HG03565 (cell line): ENCODE measurements around the gene PDCL2.
A peak's percentile ranks its signal among the peaks of the same experiment; 100 is the strongest.
"Not testable (repeated sequence)": the region's sequence is repeated elsewhere in the genome, so short reads cannot be mapped to it uniquely, and the experiment has no call there.

Source experiments
- ATAC-seq: cut with Tn5 transposase; IDR thresholded peaks from one replicate; pipeline ENCODE4 v1.9.1; 2021; ENCODE audit warnings: mild to moderate bottlenecking, moderate library complexity; ENCODE audit not compliant: unreplicated experiment

The PDCL2 gene

GRCh38 chr4:55592014-55592413, at the start of gene PDCL2:
PDCL2 (minus strand) TSS chr4:55592245; CDS start chr4:55592109, 136 bp downstream.
- ATAC-seq: no peak

- ATAC-seq: no peak
Measured at GRCh38 chr4:55637272-55637820, 45.3 kb upstream of the PDCL2 start.

- ATAC-seq: no peak
Measured at GRCh38 chr4:55636656-55636999, 44.6 kb upstream of the PDCL2 start.

GRCh38 chr4:55635741-55636655, 44.0 kb upstream of the PDCL2 start, which contains the start of gene NMU:
NMU (minus strand) TSS chr4:55636298; CDS start chr4:55636192, 106 bp downstream.
- peak; percentile 67 for ATAC-seq

GRCh38 chr4:55635282-55635681, 43.2 kb upstream of the PDCL2 start:
- ATAC-seq: no peak

GRCh38 chr4:55634417-55635128, 42.5 kb upstream of the PDCL2 start:
- ATAC-seq: no peak

- no peak for ATAC-seq
Measured at GRCh38 chr4:55633903-55634302, 41.9 kb upstream of the PDCL2 start.

GRCh38 chr4:55625835-55626234, 33.8 kb upstream of the PDCL2 start:
- ATAC-seq: no peak

GRCh38 chr4:55624063-55624462, 32.0 kb upstream of the PDCL2 start:
- ATAC-seq: not testable (repeated sequence)

- no peak for ATAC-seq
Measured at GRCh38 chr4:55618546-55619143, 26.6 kb upstream of the PDCL2 start.

- peak; percentile 96 for ATAC-seq
Measured at GRCh38 chr4:55617587-55618197, 25.6 kb upstream of the PDCL2 start.

GRCh38 chr4:55615008-55615407, 23.0 kb upstream of the PDCL2 start:
- ATAC-seq: no peak

GRCh38 chr4:55613621-55614020, 21.6 kb upstream of the PDCL2 start:
- ATAC-seq: no peak

- ATAC-seq: no peak
Measured at GRCh38 chr4:55612341-55612740, 20.3 kb upstream of the PDCL2 start.

GRCh38 chr4:55611358-55612059, 19.5 kb upstream of the PDCL2 start:
- ATAC-seq: no peak

- ATAC-seq: no peak
Measured at GRCh38 chr4:55610381-55610780, 18.3 kb upstream of the PDCL2 start.

GRCh38 chr4:55609393-55609866, 17.4 kb upstream of the PDCL2 start:
- ATAC-seq: no peak

GRCh38 chr4:55608591-55608990, 16.5 kb upstream of the PDCL2 start:
- ATAC-seq: no peak

GRCh38 chr4:55604996-55605395, 13.0 kb upstream of the PDCL2 start:
- ATAC-seq: no peak

- ATAC-seq: no peak
Measured at GRCh38 chr4:55600640-55601039, 8.6 kb upstream of the PDCL2 start.
